ENCODE measurements around the gene TBC1D4. TPM values are rescaled to one million over a fixed set of nuclear protein-coding genes. Genes with fewer than 3 reads are reported as not detected.

The TBC1D4 gene
- total RNA-seq, 3 donors from 2014 or later = 33.3 to 52.8 (median 40.6) TPM

- H3K4me1 ChIP-seq = no peaks in the 10 kb centered on the region
- no peak for TF ChIP-seq CTCF (IDR thresholded peaks at IDR 0.05)
- no peak for TF ChIP-seq POLR2AphosphoS5 (IDR thresholded peaks at IDR 0.05)
- TF ChIP-seq POLR2A (IDR thresholded peaks at IDR 0.05) = no peak
- H3K4me3 ChIP-seq = no peak overlapping the region
These were observed 121.8 kb downstream of the TBC1D4 start for GRCh38 chr13:75360170-75360569.

GRCh38 chr13:75359266-75359665 lies 122.7 kb downstream of the TBC1D4 start:
- H3K4me1 ChIP-seq = no peaks in the 10 kb centered on the region
- H3K9me3 ChIP-seq = no peaks in the 10 kb centered on the region
- intact Hi-C loops (cut with DNase I; ENCODE audit: low total_unique reads) = no loop called here
- H3K36me3 ChIP-seq = no peaks in the 10 kb centered on the region
- H3K4me3 ChIP-seq = no peak overlapping the region
- H3K27ac ChIP-seq = no peak overlapping the region
- TF ChIP-seq POLR2AphosphoS5 (IDR thresholded peaks at IDR 0.05) (no peak), CTCF (IDR thresholded peaks at IDR 0.05) (no peak), POLR2A (IDR thresholded peaks at IDR 0.05) (no peak)
- no peaks in the 10 kb centered on the region for H3K27me3 ChIP-seq
- DNase-seq (ENCODE audit: low spot score in 2 of 2) = no peak

More at GRCh38 chr13:75360170-75360569, 121.8 kb downstream of the TBC1D4 start:
- intact Hi-C loops (cut with DNase I; ENCODE audit: low total_unique reads) = loop anchor here (5.0 kb wide), 1 partner anchor 1593 kb away; no protein-coding TSS in a partner anchor
- DNase-seq (ENCODE audit: low spot score in 2 of 2) = no peak
- Histone ChIP-seq H3K27me3 (no peaks in the 10 kb centered on the region), H3K27ac (no peak overlapping the region), H3K9me3 (no peaks in the 10 kb centered on the region), H3K36me3 (no peaks in the 10 kb centered on the region)

GRCh38 chr13:75357576-75358289 lies 124.2 kb downstream of the TBC1D4 start:
- no peak for DNase-seq (ENCODE audit: low spot score in 2 of 2)
- Histone ChIP-seq H3K36me3 (no peaks in the 10 kb centered on the region), H3K27me3 (no peaks in the 10 kb centered on the region), H3K27ac (peak overlapping the region in 1 of 2 donors; percentile 23), H3K9me3 (no peaks in the 10 kb centered on the region), H3K4me3 (no peak overlapping the region), H3K4me1 (no peaks in the 10 kb centered on the region)
- intact Hi-C loops (cut with DNase I; ENCODE audit: low total_unique reads) = no loop called here
- TF ChIP-seq POLR2AphosphoS5 (IDR thresholded peaks at IDR 0.05) (no peak), CTCF (IDR thresholded peaks at IDR 0.05) (peak in 2 of 3 donors; percentile 27 to 47)

- DNase-seq (ENCODE audit: low spot score in 2 of 2) = no peak
- intact Hi-C loops (cut with DNase I; ENCODE audit: low total_unique reads) = no loop called here
These were observed 125.5 kb downstream of the TBC1D4 start for GRCh38 chr13:75356421-75356820.

More at GRCh38 chr13:75356421-75356820, 125.5 kb downstream of the TBC1D4 start:
- no peak for TF ChIP-seq POLR2A (IDR thresholded peaks at IDR 0.05)
- no peak for TF ChIP-seq POLR2AphosphoS5 (IDR thresholded peaks at IDR 0.05)
- TF ChIP-seq CTCF (IDR thresholded peaks at IDR 0.05) = no peak
- H3K4me3 ChIP-seq = no peak overlapping the region
- H3K27ac ChIP-seq = no peak overlapping the region
- no peaks in the 10 kb centered on the region for H3K27me3 ChIP-seq
- H3K36me3 ChIP-seq = no peaks in the 10 kb centered on the region
- no peaks in the 10 kb centered on the region for H3K9me3 ChIP-seq
- H3K4me1 ChIP-seq = no peaks in the 10 kb centered on the region
